H1 (cell line): ENCODE measurements around the gene SCAND1.

Source experiments
- CHD1 ChIP-seq: IDR thresholded peaks from 2 replicates; pipeline ENCODE4 v1.6.1; 2012; ENCODE audit warnings: low read depth, low read length, improper control_type of control experiment
- GTF2F1 ChIP-seq: IDR thresholded peaks from 2 replicates; pipeline ENCODE4 v1.6.1; 2012; ENCODE audit warnings: low read depth, low read length, improper control_type of control experiment, borderline replicate concordance
- POLR2AphosphoS5 ChIP-seq: IDR thresholded peaks from 2 replicates; pipeline ENCODE4 v1.6.1; 2011; ENCODE audit warnings: low read depth, low read length
- TF ChIP-seq, protein P1 (sequence below), 3 experiments: IDR thresholded peaks; 1 replicate in 2 of 3; 2 replicates in 1 of 3; pipeline versions ENCODE4 v1.5.1 to v1.6.1; 2011; ENCODE audit warnings: low read length in 3 of 3, mild to moderate bottlenecking in 3 of 3, inconsistent platforms in 2 of 3, low read depth in 1 of 3, moderate library complexity in 1 of 3; ENCODE audit not compliant: insufficient read depth in 1 of 3; ENCODE audit errors: control extremely low read depth in 1 of 3

DNA sequence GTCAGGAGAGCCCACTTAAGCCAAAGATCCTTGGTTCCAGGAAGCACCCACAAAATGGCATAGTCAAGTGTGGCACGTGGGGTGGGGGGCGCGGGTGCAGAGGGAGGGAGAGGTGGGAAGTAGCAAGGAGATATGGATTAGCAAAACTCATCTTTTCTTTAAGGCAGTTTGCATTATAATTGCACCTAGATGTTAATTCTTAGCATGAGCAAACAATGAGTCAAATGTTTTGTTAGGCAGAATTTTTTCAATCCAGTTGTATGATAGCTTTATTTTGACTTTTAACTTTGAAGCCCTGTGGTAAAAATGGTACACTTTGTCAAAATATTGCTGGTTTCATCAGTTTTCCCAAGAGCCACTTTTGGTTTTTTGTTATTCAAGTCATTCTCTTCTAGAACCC is 15.0 kb downstream of the SCAND1 start:
- no peak for TF ChIP-seq CHD1
- TF ChIP-seq, protein P1, sequence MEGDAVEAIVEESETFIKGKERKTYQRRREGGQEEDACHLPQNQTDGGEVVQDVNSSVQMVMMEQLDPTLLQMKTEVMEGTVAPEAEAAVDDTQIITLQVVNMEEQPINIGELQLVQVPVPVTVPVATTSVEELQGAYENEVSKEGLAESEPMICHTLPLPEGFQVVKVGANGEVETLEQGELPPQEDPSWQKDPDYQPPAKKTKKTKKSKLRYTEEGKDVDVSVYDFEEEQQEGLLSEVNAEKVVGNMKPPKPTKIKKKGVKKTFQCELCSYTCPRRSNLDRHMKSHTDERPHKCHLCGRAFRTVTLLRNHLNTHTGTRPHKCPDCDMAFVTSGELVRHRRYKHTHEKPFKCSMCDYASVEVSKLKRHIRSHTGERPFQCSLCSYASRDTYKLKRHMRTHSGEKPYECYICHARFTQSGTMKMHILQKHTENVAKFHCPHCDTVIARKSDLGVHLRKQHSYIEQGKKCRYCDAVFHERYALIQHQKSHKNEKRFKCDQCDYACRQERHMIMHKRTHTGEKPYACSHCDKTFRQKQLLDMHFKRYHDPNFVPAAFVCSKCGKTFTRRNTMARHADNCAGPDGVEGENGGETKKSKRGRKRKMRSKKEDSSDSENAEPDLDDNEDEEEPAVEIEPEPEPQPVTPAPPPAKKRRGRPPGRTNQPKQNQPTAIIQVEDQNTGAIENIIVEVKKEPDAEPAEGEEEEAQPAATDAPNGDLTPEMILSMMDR (IDR thresholded peaks at IDR 0.05; ENCODE audit: control extremely low read depth in 1 of 3, insufficient read depth in 1 of 3, low read depth in 1 of 3, low read length in 3 of 3), result no peak
- TF ChIP-seq POLR2AphosphoS5, result no peak
- no peak for TF ChIP-seq GTF2F1
